ENCODE results near the gene ZNF362. TPM values are rescaled to one million over a fixed set of nuclear protein-coding genes. Genes with fewer than 3 reads are reported as not detected.

Gene ZNF362
- total and polyA plus RNA-seq, 2 of the 13 experiments (the other 11 are each of a cell fraction or from before 2014, with no cell fraction given) = 8.3 to 14.2 TPM

- TF ChIP-seq, protein P1, sequence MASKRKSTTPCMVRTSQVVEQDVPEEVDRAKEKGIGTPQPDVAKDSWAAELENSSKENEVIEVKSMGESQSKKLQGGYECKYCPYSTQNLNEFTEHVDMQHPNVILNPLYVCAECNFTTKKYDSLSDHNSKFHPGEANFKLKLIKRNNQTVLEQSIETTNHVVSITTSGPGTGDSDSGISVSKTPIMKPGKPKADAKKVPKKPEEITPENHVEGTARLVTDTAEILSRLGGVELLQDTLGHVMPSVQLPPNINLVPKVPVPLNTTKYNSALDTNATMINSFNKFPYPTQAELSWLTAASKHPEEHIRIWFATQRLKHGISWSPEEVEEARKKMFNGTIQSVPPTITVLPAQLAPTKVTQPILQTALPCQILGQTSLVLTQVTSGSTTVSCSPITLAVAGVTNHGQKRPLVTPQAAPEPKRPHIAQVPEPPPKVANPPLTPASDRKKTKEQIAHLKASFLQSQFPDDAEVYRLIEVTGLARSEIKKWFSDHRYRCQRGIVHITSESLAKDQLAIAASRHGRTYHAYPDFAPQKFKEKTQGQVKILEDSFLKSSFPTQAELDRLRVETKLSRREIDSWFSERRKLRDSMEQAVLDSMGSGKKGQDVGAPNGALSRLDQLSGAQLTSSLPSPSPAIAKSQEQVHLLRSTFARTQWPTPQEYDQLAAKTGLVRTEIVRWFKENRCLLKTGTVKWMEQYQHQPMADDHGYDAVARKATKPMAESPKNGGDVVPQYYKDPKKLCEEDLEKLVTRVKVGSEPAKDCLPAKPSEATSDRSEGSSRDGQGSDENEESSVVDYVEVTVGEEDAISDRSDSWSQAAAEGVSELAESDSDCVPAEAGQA (IDR thresholded peaks at IDR 0.05; ENCODE audit: low read depth) = no peak
- TF ChIP-seq, protein P1 (CRISPR knock-in tag; IDR thresholded peaks at IDR 0.05; ENCODE audit: borderline replicate concordance) = no peak
- TF ChIP-seq BRF2 (CRISPR knock-in tag; IDR thresholded peaks at IDR 0.05) (0 out of 2 replicates have a peak, but pooled peaks have one; percentile 48), CBX5 (CRISPR knock-in tag; IDR thresholded peaks at IDR 0.05; ENCODE audit: borderline replicate concordance) (peak; percentile 53; the same call in 1 of the 2 replicates), PHF20 (CRISPR knock-in tag; IDR thresholded peaks at IDR 0.05) (peak; percentile 29; the same call in 1 of the 2 replicates), HNRNPK (IDR thresholded peaks at IDR 0.05; ENCODE audit: low read depth, low read length, poor library complexity, severe bottlenecking) (peak; percentile 22), ARHGAP35 (CRISPR knock-in tag; IDR thresholded peaks at IDR 0.05; ENCODE audit: borderline replicate concordance) (peak; percentile 96), ZNF138 (CRISPR knock-in tag; IDR thresholded peaks at IDR 0.05; ENCODE audit: low read depth) (peak; percentile 91; the same call in 1 of the 2 replicates), MAFG (CRISPR knock-in tag; IDR thresholded peaks at IDR 0.05) (no peak), FOXA3 (CRISPR knock-in tag; IDR thresholded peaks at IDR 0.05) (no peak; the same call in 1 of the 2 replicates), ZNF160 (CRISPR knock-in tag; IDR thresholded peaks at IDR 0.05) (no peak), DMTF1 (CRISPR knock-in tag; IDR thresholded peaks at IDR 0.05) (no peak)
- TF ChIP-seq, protein P2, sequence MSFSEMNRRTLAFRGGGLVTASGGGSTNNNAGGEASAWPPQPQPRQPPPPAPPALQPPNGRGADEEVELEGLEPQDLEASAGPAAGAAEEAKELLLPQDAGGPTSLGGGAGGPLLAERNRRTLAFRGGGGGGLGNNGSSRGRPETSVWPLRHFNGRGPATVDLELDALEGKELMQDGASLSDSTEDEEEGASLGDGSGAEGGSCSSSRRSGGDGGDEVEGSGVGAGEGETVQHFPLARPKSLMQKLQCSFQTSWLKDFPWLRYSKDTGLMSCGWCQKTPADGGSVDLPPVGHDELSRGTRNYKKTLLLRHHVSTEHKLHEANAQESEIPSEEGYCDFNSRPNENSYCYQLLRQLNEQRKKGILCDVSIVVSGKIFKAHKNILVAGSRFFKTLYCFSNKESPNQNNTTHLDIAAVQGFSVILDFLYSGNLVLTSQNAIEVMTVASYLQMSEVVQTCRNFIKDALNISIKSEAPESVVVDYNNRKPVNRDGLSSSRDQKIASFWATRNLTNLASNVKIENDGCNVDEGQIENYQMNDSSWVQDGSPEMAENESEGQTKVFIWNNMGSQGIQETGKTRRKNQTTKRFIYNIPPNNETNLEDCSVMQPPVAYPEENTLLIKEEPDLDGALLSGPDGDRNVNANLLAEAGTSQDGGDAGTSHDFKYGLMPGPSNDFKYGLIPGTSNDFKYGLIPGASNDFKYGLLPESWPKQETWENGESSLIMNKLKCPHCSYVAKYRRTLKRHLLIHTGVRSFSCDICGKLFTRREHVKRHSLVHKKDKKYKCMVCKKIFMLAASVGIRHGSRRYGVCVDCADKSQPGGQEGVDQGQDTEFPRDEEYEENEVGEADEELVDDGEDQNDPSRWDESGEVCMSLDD (CRISPR knock-in tag; IDR thresholded peaks at IDR 0.05; ENCODE audit: borderline replicate concordance) = no peak
- TF ChIP-seq, protein P3, sequence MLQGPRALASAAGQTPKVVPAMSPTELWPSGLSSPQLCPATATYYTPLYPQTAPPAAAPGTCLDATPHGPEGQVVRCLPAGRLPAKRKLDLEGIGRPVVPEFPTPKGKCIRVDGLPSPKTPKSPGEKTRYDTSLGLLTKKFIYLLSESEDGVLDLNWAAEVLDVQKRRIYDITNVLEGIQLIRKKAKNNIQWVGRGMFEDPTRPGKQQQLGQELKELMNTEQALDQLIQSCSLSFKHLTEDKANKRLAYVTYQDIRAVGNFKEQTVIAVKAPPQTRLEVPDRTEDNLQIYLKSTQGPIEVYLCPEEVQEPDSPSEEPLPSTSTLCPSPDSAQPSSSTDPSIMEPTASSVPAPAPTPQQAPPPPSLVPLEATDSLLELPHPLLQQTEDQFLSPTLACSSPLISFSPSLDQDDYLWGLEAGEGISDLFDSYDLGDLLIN (CRISPR knock-in tag; IDR thresholded peaks at IDR 0.05; ENCODE audit: borderline replicate concordance) = peak; percentile 69; the same call in 1 of the 2 replicates
Observed at GRCh38 chr1:33349778-33350610, 93.7 kb downstream of the ZNF362 start (continued).

Measured in HepG2 (cell line).